Stimulated activated CD8-positive, alpha-beta memory T cell treated with anti-CD3 and anti-CD28 coated beads, Interleukin-15, amount 100 ng/mL, for 24 hours (primary cell): ENCODE measurements around the gene HSPG2.
"Not testable (repeated sequence)": the region's sequence is repeated elsewhere in the genome, so short reads cannot be mapped to it uniquely, and the experiment has no call there.

Experiments used
- DNase-seq: peaks from one replicate; pipeline ENCODE4 v3.0.0-alpha.2; 2020; ENCODE audit warnings: low read depth

HSPG2 gene

GRCh38 chr1:21932127-21932526 is 5.0 kb downstream of the HSPG2 start:
- DNase-seq: no peak

DNA sequence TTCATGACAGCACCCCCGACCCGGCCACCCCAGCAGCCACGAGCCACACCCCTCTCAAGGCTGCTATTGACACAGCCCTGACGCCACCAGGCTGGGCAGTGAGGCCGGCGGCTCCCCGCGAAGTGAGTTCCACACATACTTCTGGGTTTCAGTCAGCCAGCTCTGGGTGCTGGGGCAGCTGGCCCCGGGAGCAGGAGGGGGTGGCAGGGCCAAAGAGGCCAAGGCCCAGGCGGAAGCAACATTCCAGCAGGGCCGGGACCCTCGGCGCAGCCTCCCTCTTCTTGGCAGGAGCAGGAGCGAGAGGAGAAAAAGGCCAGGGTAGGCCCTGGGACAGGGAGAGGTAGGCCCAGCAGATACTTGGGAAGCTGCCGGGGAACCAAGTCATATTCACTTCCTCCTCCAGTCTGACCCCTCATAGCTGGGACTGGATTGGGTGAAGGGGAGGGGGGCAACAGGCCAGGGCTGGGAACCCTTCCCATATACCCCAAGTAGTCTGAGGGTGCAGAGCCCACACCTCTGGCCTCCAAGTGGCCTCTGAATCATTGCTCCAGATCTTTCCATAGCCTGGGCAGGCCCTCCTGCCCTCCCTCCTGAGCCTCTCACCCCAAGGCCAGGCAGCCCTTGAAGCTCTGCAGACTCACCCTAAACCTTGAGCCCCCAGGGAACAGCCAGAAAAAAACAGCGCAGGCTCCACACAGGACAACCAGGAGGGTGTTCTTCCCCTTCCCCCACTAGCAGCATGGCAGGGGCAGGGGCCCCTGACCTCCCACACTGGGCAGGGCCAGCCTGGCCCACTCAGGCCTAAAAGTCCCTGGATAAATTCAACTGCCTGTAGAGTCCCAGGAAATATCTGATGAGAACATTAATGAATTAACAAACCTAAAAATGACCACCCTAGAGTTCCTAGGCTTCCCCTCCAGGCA is 5.7 kb downstream of the HSPG2 start:
- no peak for DNase-seq

- DNase-seq: no peak
Observed at GRCh38 chr1:21930629-21931170, 6.4 kb downstream of the HSPG2 start.

DNA sequence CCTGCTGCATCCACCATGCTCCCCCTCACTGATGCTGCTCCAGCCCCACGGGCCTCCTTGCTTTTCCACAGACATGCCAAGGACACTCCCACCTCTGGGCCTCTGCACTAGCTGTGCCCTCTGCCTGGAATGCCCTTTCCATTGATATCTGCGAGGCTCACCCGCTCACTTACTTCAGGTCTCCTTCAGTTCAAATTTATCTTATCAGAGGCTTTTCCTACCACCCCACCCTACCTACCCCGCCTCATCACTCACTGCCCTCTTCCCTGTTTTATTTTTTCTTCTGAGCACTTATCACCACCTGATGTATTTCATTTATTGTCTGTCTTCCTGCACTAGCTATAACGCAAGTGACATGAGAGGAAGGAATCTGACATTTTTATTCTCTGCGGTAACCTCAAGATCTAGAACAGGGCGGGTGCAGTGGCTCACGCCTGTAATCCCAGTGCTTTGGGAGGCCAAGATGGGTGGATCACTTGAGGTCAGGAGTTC is 7.0 kb downstream of the HSPG2 start:
- DNase-seq: no peak

DNA sequence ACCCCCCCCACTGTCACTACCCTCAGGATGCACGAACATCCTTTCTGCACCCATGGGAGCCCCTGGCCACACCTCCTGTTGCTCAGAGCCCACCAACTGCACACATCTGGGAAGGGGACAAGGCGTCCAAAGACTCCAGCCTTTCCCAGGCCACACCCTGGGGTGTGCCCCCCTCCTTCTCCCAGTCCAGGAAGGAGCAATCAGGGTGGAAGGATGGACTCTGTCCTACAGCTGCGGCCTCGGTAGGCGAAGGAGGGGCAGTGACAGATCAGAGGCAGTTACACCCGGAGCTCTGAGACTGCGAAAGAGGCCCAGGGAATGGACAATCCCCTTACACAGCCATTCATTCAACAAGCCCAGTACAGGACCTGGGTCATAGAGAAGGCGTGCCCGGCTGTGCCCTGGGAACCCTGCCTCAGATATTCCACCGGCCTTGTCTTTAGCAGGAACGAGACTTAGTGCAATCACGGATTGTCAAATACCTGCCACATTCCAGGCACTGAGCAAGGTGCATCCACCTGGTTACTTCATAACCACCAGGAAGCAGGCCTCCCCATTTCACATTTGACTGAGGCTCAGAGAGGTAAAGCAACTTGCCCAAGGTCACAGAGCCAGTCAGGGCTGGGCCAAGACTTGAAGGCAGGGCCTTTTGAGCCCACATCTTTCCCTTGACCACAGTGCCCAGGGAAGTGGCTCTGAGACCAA is 9.4 kb downstream of the HSPG2 start:
- no peak for DNase-seq

DNA sequence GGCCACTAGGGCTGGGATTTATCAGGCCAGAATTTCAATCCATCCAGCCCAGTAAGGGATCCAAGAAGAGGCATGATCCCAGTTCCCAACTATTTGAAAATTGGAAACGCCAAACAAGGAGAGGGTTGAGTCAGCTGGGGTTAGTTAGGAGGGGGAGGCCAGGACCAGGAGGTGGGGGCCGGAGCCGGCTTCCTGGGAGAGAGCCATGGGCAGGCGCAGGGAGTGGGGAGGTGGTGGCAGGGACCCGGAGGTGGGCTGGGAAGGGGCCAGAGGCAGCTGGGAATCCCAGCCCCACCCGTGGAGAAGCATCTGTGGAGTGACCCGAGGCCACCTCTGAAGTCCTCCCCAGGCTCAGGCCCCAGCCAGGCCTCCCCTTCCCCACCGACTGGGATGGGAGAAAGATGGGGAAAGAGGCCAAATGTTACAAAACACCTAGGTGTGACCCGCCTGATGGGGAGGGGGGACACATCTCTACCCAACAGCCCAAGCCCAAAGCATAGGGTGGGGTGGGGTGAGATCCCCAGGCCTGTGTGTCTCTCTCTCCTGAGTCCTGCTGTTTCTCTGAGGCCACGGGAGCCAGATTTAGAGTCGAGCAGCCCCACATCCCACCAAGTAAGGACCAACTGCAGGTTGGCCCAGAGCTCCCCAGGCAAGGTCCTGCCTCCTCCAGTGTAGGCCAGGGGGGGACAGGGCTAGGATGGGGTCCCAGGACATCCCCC is 10.1 kb downstream of the HSPG2 start:
- no peak for DNase-seq

GRCh38 chr1:21926065-21926464 is 11.0 kb downstream of the HSPG2 start:
- DNase-seq: no peak

- no peak for DNase-seq
Observed at GRCh38 chr1:21925334-21925940, 11.7 kb downstream of the HSPG2 start.

GRCh38 chr1:21924503-21925005 is 12.6 kb downstream of the HSPG2 start:
- no peak for DNase-seq

GRCh38 chr1:21922090-21923013 is 14.8 kb downstream of the HSPG2 start:
- no peak for DNase-seq

GRCh38 chr1:21921100-21921875 is 15.8 kb downstream of the HSPG2 start:
- no peak for DNase-seq

- DNase-seq: no peak
Observed at GRCh38 chr1:21919520-21919919, 17.6 kb downstream of the HSPG2 start.

- DNase-seq: not testable (repeated sequence)
Observed at GRCh38 chr1:21917239-21917631, 19.9 kb downstream of the HSPG2 start.

DNA sequence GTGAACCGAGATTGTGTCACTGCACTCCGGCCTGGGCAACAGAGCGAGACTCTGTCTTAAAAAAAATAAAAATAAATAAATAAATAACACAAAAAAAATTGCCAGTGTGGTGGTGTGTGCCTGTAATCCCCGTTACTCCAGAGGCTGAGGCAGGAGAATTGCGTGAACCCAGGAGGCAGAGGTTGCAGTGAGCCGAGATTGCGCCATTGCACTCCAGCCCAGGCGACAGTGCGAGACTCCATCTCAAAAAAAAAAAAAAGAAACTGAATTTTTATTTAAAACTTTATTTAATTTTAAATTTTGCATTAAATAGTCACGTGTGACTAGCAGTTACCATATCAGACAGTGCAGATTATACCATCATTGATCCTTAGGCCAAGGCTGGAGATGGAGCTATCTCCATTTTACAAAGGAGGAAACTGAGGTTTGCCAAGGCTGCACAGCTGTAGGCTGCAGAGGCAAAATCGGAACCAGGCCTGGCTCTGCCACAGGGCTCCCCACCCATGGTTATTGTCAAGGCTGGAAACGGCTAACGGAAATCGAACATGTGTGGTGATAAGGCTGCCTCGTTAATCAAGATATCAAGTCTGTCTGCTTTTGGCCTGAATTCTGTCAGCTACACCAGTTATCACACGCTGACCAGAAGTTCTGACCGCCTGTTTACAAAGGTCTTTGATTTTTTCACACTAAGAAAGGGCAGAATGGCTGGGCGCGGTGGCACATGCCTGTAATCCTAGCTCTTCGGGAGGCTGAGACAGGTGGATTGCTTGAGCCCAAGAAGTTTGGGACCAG is 20.5 kb downstream of the HSPG2 start:
- no peak for DNase-seq

DNA sequence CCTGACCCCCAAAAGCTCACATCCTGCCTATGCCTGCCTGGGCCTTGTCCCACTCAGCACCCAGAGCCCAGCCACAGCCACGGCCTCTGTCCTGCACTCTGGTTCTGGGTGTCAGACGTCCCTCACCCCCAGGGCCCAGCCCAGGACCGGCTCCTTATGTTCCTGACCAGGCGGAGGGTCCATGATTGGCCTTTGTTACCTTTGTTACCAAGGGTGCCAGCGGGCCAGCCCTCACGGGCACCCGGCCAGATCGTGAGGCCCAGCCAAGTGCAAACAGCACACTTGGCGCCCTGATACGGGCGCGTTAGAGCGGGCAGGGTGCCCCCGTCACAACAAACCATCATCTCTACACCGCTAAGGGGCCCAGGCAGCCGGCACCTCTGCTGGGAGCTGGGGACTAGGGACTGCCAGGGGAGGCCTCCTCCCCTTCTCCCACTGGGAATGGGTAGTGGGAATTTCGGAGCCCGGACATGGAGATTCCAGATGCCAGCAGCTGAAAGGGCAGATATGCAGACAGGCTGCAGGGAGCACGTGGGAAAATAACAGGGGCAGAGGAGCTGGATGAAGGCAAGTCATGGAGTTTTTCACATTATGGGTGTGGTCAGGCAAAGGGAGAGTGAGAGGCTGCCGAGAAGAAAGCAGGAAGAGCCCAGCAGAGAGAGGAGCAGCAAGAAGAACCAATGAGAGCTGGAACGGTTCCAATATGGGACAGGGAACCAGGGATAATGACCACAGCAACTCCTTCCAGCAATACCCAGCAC is 22.1 kb downstream of the HSPG2 start:
- no peak for DNase-seq

DNA sequence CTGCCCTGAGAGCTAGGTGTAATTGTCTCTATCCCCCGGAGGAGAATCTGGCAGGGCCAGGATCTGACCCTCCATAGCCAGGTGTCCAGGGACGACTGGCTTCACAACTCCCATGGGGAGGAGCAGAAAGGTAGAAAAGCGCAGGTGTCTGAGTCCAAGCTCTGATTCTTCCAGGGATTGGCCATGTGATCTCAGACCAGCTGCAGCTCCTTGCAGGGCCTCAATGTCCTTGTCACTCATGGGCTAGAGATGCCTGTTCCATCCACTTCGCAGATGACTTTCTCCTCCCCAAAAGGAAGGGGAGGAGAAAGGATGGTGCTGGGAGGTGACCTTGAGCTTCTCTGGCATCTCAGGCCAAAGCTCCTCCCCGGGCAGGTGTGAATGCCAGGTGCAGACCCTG is 22.7 kb downstream of the HSPG2 start:
- no peak for DNase-seq

DNA sequence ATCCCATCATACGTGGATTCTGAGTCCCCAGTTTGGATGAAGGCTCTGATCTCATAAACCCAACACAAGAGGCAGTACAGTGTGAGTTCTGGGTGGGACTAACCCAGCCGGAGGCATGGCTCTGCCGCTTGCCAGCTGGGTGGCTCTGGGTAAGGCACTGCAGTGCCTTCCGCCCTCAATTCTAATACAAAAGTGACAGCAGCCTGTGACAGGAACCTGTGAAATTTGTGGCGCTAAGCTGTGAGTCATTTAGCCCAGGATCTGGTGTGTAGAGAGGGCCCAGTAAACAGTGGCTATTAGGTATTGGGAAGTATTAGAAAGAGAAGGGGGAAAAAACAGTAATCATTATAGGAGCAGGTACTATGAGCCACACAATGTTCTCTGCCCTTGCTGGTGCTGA is 23.3 kb downstream of the HSPG2 start:
- no peak for DNase-seq

GRCh38 chr1:21913258-21913657 is 23.9 kb downstream of the HSPG2 start:
- no peak for DNase-seq
